ENCODE data around the gene TCF7L1. TPM values are rescaled to one million over a fixed set of nuclear protein-coding genes. Genes with fewer than 3 reads are reported as not detected.
"Not testable (repeated sequence)": the region's sequence is repeated elsewhere in the genome, so short reads cannot be mapped to it uniquely, and the experiment has no call there.

The TCF7L1 gene
- 0.07 TPM in 1 of 2 replicates, not detected in the other for total RNA-seq (2014; rRNA removed; shearing (Covaris generic); ENCODE audit: low replicate concordance)

DNA sequence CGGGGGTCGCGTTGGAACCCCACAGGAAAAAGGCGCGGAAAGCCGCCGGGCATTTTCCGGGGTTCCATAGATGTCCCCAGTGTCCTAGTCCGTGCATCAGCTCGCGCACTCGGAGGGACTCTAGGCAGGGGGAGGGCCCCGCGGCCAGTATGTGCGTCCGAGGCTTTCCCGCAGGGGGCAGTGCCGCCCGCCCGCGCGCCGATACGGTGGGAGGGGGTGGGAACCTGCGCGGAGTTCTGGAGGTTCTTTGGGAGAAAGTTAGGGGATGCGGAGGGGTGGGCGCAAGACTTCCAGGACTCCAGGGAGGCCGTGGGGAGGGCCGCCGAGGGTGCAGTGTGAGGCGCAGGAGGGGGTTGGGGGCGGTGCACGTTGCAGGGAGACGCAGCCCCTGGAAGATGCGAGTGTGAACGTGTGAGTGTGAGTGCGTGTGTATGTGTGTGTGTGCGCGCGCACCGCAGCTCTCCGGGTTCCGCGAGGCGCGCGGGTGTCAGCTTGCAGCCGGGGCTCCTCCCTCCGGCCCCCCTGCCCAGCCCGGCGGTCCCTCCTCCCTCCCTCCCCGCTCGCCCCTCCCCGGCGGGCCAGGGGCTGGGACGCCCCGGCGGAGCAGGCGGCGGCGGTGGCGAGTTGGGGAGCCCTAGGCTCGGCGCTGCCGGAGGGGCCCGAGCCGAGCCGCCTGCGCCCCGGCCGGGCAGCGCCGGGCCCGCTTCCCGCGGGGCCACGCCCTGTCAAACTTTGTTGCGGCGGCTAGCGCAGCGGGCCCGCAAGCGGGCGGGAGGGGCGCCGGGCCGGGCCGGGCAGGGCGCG is at the start of gene TCF7L1:
Gene TCF7L1, plus strand, starts transcription at position 559 of the 804 bp plus-strand sequence. CDS start 293 bp downstream, outside the sequence.
- peak; percentile 75 for DNase-seq (ENCODE audit: low read depth)

DNA sequence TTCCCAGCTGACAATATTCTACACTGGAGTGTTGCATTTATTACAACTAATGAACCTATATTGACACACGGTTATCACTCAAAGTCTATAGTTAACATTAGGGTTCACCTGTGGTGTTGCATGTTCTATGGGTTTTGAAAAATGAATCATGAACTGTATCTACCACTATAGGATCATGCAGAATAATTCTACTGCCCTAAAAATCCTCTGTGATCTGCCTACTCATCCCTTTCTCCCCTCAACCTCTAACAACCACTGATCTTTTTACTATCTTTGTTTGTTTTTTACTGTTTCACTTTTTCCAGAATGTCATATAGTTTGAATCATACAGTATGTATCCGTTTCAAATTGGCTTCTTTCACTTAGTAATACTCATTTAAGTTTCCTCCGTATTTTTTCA is 47.6 kb upstream of the TCF7L1 start:
- in situ Hi-C loops (cut with HindIII; ENCODE audit: low pct_unique_long_range_greater_than_20kb, low sequenced_read_pairs) = no loop called here
- no peak for DNase-seq (ENCODE audit: low read depth)

More for the DNA sequence above, at the start of gene TCF7L1:
- in situ Hi-C loops (cut with HindIII; ENCODE audit: low pct_unique_long_range_greater_than_20kb, low sequenced_read_pairs) = no loop called here

DNA sequence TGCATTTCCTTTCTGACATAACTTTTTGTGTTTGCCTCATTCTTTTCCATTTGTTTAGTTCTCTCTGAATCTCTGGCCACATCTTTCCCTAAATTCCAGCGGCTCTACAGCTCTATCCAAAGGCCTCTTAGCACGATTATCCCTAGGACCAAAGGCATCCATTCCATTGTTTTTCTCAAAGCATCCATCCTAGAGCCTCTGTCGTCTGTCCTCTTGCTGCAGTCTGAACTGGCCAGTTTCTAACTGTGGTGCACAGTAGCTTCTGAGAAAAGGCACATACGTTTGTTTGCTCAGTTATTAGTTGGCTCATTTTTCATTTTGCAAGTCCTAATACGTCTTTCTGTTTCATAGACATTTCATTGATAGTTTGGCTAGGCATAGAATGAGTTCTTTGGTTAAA is 45.7 kb upstream of the TCF7L1 start:
- in situ Hi-C loops (cut with HindIII; ENCODE audit: low pct_unique_long_range_greater_than_20kb, low sequenced_read_pairs) = no loop called here
- no peak for DNase-seq (ENCODE audit: low read depth)

DNA sequence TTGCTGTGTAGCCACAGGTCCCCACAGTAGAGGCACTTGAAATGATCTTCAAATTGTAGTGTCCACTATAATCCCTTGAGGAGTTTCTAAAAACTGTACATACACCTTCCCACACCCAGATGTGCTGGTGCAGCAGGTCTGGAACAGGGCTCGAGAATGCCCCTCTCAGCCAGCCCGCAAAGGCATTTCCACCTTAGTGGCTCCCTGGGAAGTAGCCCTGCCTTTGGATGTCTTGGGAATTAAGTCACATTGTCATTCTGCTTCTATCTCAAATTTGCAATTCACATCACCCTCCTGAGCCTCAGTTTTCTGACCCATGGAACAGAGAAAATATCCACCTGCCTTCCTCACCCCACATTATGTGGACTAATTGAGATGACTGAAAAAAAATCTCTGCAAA is 44.3 kb upstream of the TCF7L1 start:
- DNase-seq (ENCODE audit: low read depth) = no peak
- in situ Hi-C loops (cut with HindIII; ENCODE audit: low pct_unique_long_range_greater_than_20kb, low sequenced_read_pairs) = no loop called here

GRCh38 chr2:85089585-85089984 is 43.6 kb upstream of the TCF7L1 start:
- in situ Hi-C loops (cut with HindIII; ENCODE audit: low pct_unique_long_range_greater_than_20kb, low sequenced_read_pairs) = no loop called here
- DNase-seq (ENCODE audit: low read depth) = no peak

DNA sequence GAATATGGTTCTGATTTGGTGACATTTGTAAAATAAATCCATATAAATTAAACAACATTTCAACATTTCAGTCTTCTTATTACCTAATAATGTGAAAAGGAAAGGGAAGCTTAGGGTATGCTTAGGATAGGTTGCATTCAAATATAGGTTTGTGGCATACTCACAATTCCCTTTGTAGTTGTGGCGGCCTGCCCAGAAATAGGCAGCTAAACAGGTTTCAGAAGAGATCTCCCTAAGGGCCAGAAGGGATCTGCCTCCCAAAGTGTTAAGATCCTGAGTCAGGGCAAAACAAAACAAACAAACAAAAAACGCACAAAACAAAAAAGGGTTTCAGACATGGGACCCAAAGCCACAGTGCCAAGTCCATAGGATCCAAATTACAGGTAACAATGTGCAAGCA is 41.4 kb upstream of the TCF7L1 start:
- in situ Hi-C loops (cut with HindIII; ENCODE audit: low pct_unique_long_range_greater_than_20kb, low sequenced_read_pairs) = no loop called here

GRCh38 chr2:85095094-85095493 is 38.1 kb upstream of the TCF7L1 start:
- DNase-seq (ENCODE audit: low read depth) = no peak
- in situ Hi-C loops (cut with HindIII; ENCODE audit: low pct_unique_long_range_greater_than_20kb, low sequenced_read_pairs) = no loop called here

More for the DNA sequence above, 41.4 kb upstream of the TCF7L1 start:
- no peak for DNase-seq (ENCODE audit: low read depth)

DNA sequence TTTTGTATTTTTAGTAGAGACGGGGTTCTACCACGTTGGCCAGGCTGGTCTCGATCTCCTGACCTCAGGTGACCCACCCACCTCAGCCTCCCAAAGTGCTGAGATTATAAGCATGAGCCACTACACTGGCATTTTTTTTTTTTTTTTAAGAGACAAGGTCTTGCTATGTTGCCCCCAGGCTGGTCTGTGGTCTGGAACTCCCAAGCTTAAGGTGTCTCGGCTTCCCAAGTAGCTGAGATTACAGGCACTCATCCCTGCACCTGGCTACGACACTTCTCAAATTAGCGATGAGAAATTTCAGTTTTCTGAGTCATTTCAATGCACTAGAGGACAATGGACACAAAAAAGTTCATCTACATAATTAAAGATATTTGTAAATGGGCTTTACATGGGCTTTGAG is 36.6 kb upstream of the TCF7L1 start:
- no peak for DNase-seq (ENCODE audit: low read depth)
- in situ Hi-C loops (cut with HindIII; ENCODE audit: low pct_unique_long_range_greater_than_20kb, low sequenced_read_pairs) = no loop called here

- in situ Hi-C loops (cut with HindIII; ENCODE audit: low pct_unique_long_range_greater_than_20kb, low sequenced_read_pairs) = no loop called here
- no peak for DNase-seq (ENCODE audit: low read depth)
These were observed 29.0 kb upstream of the TCF7L1 start for GRCh38 chr2:85104228-85104627.

GRCh38 chr2:85106489-85107180 is 26.6 kb upstream of the TCF7L1 start:
- in situ Hi-C loops (cut with HindIII; ENCODE audit: low pct_unique_long_range_greater_than_20kb, low sequenced_read_pairs) = no loop called here
- DNase-seq (ENCODE audit: low read depth) = no peak

DNA sequence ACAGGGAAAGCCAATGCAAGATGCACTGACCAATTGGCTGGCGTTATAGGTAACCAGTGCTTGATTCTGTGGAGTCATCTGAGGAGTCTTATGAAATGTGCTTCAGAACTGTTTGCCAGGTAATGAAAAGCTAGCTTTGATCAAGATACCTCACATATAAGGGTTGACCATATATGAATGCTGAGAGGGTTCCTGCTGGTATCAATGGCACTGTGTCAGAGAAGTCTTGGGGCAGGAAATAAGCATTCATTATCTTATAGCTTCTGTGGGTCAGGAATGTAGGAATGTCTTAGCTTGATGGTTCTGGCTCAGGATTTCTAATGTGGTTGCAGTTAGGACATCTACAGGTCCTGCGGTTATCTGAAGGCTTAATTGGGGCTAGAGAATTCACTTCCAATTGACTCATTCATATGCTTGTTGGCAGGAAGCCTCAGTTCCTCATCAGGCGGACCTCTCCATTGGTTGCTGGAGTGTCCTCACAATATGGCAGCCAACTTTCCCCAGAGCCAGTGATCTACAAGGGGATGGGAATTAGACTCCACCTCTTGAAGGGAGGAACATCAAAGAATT is 22.1 kb upstream of the TCF7L1 start:
- no peak for DNase-seq (ENCODE audit: low read depth)
- in situ Hi-C loops (cut with HindIII; ENCODE audit: low pct_unique_long_range_greater_than_20kb, low sequenced_read_pairs) = no loop called here

DNA sequence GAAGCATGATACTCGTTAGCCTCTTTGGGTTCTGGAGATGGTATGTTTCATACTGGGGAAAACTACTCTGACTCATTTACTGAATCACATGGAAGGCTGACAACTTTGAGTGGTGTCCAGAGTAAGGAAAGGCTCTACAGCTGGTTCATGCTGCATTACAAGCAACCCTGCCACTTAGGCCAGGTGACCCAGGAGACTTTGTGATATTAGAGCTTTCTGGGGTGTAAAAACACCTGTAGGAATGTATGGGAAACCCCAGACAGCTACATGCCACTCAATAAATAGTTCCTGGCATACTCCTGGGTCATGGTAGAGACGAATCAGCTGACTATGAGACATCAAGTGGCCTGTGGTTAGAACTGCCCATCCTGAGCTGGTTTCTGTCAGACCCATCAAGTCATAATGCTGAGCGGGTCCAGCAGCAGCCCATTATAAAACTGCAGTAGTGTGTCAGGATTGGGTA is 21.3 kb upstream of the TCF7L1 start:
- in situ Hi-C loops (cut with HindIII; ENCODE audit: low pct_unique_long_range_greater_than_20kb, low sequenced_read_pairs) = no loop called here
- DNase-seq (ENCODE audit: low read depth) = no peak

- no peak for DNase-seq (ENCODE audit: low read depth)
- in situ Hi-C loops (cut with HindIII; ENCODE audit: low pct_unique_long_range_greater_than_20kb, low sequenced_read_pairs) = no loop called here
These were observed 20.1 kb upstream of the TCF7L1 start for GRCh38 chr2:85112906-85113625.

GRCh38 chr2:85114586-85115330 is 18.4 kb upstream of the TCF7L1 start:
- no peak for DNase-seq (ENCODE audit: low read depth)
- in situ Hi-C loops (cut with HindIII; ENCODE audit: low pct_unique_long_range_greater_than_20kb, low sequenced_read_pairs) = no loop called here

DNA sequence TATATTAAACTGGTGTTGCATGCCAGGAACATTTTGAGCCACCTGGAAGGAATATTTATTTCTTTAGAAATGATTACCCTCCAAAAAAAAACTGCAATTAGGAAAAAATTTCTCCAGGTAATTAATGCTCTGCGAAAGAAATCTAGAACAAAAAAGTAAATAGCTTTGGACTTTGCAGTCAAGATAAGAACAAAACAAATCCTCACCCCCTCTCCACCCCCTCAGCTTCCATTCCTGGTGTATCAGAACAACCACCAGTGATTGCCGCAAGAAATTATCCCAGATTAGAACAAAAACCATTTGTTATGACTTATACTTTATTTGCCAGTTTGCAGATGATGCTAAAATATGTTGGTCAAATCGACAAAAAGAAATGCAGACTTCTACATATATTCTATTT is 17.0 kb upstream of the TCF7L1 start:
- in situ Hi-C loops (cut with HindIII; ENCODE audit: low pct_unique_long_range_greater_than_20kb, low sequenced_read_pairs) = no loop called here

GRCh38 chr2:85119900-85120299 is 13.3 kb upstream of the TCF7L1 start:
- in situ Hi-C loops (cut with HindIII; ENCODE audit: low pct_unique_long_range_greater_than_20kb, low sequenced_read_pairs) = no loop called here
- DNase-seq (ENCODE audit: low read depth) = no peak

More for the DNA sequence above, 17.0 kb upstream of the TCF7L1 start:
- no peak for DNase-seq (ENCODE audit: low read depth)

DNA sequence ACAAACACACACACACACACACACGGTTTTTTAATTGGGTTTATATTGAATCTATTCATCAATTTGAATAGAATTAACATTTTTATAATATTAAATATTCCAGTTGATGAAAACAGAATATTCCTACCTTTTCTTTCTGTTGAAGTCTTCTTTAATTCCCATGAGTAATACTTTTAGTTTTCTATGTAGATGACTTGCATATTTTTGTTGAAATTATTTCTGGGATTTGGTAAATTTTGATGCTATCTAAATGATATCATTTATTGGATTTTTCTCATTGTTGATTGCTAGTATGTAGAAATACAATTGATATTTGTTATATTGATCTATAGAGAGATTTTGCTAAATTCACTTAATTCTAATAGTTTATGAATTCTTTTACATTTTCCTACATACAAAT is 12.8 kb upstream of the TCF7L1 start:
- in situ Hi-C loops (cut with HindIII; ENCODE audit: low pct_unique_long_range_greater_than_20kb, low sequenced_read_pairs) = no loop called here
- DNase-seq (ENCODE audit: low read depth) = no peak

DNA sequence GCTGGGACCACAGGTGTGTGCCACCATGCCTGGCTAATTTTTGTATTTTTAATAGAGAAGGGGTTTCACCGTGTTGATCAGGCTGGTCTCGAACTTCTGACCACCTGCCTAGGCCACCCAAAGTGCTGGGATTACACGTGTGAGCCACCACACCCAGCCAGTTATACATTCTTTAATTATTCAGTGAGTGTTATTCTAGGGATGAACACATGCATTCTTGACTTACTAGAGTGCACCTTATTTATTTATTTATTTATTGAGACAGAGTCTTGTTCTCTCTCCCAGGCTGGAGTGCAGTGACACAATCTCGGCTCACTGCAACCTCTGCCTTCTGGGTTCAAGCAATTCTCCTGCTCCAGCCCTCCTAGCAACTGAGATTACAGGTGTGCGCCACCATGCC is 6.7 kb upstream of the TCF7L1 start:
- DNase-seq (ENCODE audit: low read depth); in situ Hi-C loops (cut with HindIII; ENCODE audit: low pct_unique_long_range_greater_than_20kb, low sequenced_read_pairs): not testable (repeated sequence)
